ENCODE data around the gene ANKRD60. TPM values are rescaled to one million over a fixed set of nuclear protein-coding genes. Genes with fewer than 3 reads are reported as not detected.
A peak's percentile ranks its signal among the peaks of the same experiment; 100 is the strongest.

ANKRD60 gene
- total RNA-seq, 2 donors from 2014 or later: not detected

GRCh38 chr20:58194175-58194791 lies 34.2 kb downstream of the ANKRD60 start:
- no peak overlapping the region for H3K4me3 ChIP-seq (ENCODE audit: low read length)
- no peaks in the 10 kb centered on the region for H3K27me3 ChIP-seq (ENCODE audit: control insufficient read depth, insufficient read depth, low read length, poor library complexity, severe bottlenecking)
- Mint-ChIP-seq H3K9me3 (peaks cover 7% of the 10 kb centered on the region), H3K27ac (no peak overlapping the region), H3K27me3 (ENCODE audit: insufficient read depth) (peaks cover 23% of the 10 kb centered on the region), H3K4me3 (no peak overlapping the region), H3K36me3 (ENCODE audit: low read depth) (no peaks in the 10 kb centered on the region), H3K4me1 (peaks cover 11% of the 10 kb centered on the region)
- DNase-seq: no peak
- H3K36me3 ChIP-seq (ENCODE audit: control insufficient read depth, insufficient read depth, low read length): no peaks in the 10 kb centered on the region
- H3K9ac ChIP-seq (ENCODE audit: extremely low read depth, low read length, poor library complexity, severe bottlenecking): no peak overlapping the region
- 89 to 92% methylated on average over 7 of the region's 7 CpGs for WGBS, 2 experiments (ENCODE audit: insufficient coverage in 1 of 2, insufficient read length in 1 of 2)
- H3K4me1 ChIP-seq (ENCODE audit: control insufficient read depth, insufficient read depth, low read length): no peaks in the 10 kb centered on the region
- TF ChIP-seq CTCF (conservative IDR thresholded peaks at IDR 0.05): no peak
- H3K27ac ChIP-seq (ENCODE audit: low read depth, low read length): no peak overlapping the region
- no peaks in the 10 kb centered on the region for H3K9me3 ChIP-seq (ENCODE audit: control insufficient read depth, low read length)

- no peak overlapping the region for H3K4me3 ChIP-seq (ENCODE audit: low read length)
- Mint-ChIP-seq H3K4me3 (no peak overlapping the region), H3K27me3 (ENCODE audit: insufficient read depth) (peaks cover 23% of the 10 kb centered on the region), H3K27ac (no peak overlapping the region), H3K4me1 (peaks cover 19% of the 10 kb centered on the region), H3K9me3 (peaks cover 7% of the 10 kb centered on the region), H3K36me3 (ENCODE audit: low read depth) (no peaks in the 10 kb centered on the region)
- no peak overlapping the region for H3K27ac ChIP-seq (ENCODE audit: low read depth, low read length)
- H3K4me1 ChIP-seq (ENCODE audit: control insufficient read depth, insufficient read depth, low read length): no peaks in the 10 kb centered on the region
- DNase-seq: peak; percentile 83
- H3K27me3 ChIP-seq (ENCODE audit: control insufficient read depth, insufficient read depth, low read length, poor library complexity, severe bottlenecking): no peaks in the 10 kb centered on the region
- no peaks in the 10 kb centered on the region for H3K36me3 ChIP-seq (ENCODE audit: control insufficient read depth, insufficient read depth, low read length)
- 52 to 65% methylated on average over 3 to 5 of the region's 5 CpGs for WGBS, 2 experiments (ENCODE audit: insufficient coverage in 1 of 2, insufficient read length in 1 of 2)
- peak; percentile 82 for TF ChIP-seq CTCF (conservative IDR thresholded peaks at IDR 0.05)
- H3K9ac ChIP-seq (ENCODE audit: extremely low read depth, low read length, poor library complexity, severe bottlenecking): no peak overlapping the region
- no peaks in the 10 kb centered on the region for H3K9me3 ChIP-seq (ENCODE audit: control insufficient read depth, low read length)
These were observed 35.9 kb downstream of the ANKRD60 start for GRCh38 chr20:58192567-58192966.

GRCh38 chr20:58192065-58192464 lies 36.4 kb downstream of the ANKRD60 start:
- Histone ChIP-seq H3K4me1 (ENCODE audit: control insufficient read depth, insufficient read depth, low read length) (no peaks in the 10 kb centered on the region), H3K9me3 (ENCODE audit: control insufficient read depth, low read length) (no peaks in the 10 kb centered on the region), H3K27me3 (ENCODE audit: control insufficient read depth, insufficient read depth, low read length, poor library complexity, severe bottlenecking) (no peaks in the 10 kb centered on the region), H3K36me3 (ENCODE audit: control insufficient read depth, insufficient read depth, low read length) (no peaks in the 10 kb centered on the region), H3K27ac (ENCODE audit: low read depth, low read length) (no peak overlapping the region), H3K9ac (ENCODE audit: extremely low read depth, low read length, poor library complexity, severe bottlenecking) (no peak overlapping the region), H3K4me3 (ENCODE audit: low read length) (no peak overlapping the region)
- TF ChIP-seq CTCF (conservative IDR thresholded peaks at IDR 0.05): no peak
- Mint-ChIP-seq H3K4me3 (no peak overlapping the region), H3K9me3 (peaks cover 4% of the 10 kb centered on the region), H3K27me3 (ENCODE audit: insufficient read depth) (peaks cover 21% of the 10 kb centered on the region), H3K36me3 (ENCODE audit: low read depth) (no peaks in the 10 kb centered on the region), H3K27ac (no peak overlapping the region), H3K4me1 (peaks cover 19% of the 10 kb centered on the region)
- 78 to 97% methylated on average over 5 to 10 of the region's 10 CpGs for WGBS, 2 experiments (ENCODE audit: insufficient coverage in 1 of 2, insufficient read length in 1 of 2)
- no peak for DNase-seq
